KG1 (cell line): ENCODE measurements around the gene TGIF2.
A peak's percentile ranks its signal among the peaks of the same experiment; 100 is the strongest.

Source experiments
- DNase-seq: peaks from one replicate; lab custom pipeline; 2025; lab: John Stamatoyannopoulos, UW

TGIF2 gene

GRCh38 chr20:36573103-36573797 lies at the start of gene TGIF2:
TSS of gene TGIF2 (plus strand) at chr20:36573597. CDS start at chr20:36578775, 5,178 bp downstream.
- DNase-seq = peak; percentile 76

GRCh38 chr20:36525620-36526365 lies 47.6 kb upstream of the TGIF2 start:
- DNase-seq = no peak

- no peak for DNase-seq
These were observed 46.8 kb upstream of the TGIF2 start for GRCh38 chr20:36526521-36527011.

- no peak for DNase-seq
These were observed 45.9 kb upstream of the TGIF2 start for GRCh38 chr20:36527331-36528125.

GRCh38 chr20:36528176-36528874 lies 45.1 kb upstream of the TGIF2 start:
- no peak for DNase-seq

- DNase-seq = no peak
These were observed 44.5 kb upstream of the TGIF2 start for GRCh38 chr20:36528875-36529417.

GRCh38 chr20:36532388-36532787 lies 41.0 kb upstream of the TGIF2 start:
- no peak for DNase-seq

- DNase-seq = no peak
These were observed 40.6 kb upstream of the TGIF2 start for GRCh38 chr20:36532822-36533221.

- DNase-seq = no peak
These were observed 35.2 kb upstream of the TGIF2 start for GRCh38 chr20:36538026-36538722.

- DNase-seq = no peak
These were observed 32.7 kb upstream of the TGIF2 start for GRCh38 chr20:36540551-36541211.

- no peak for DNase-seq
These were observed 32.1 kb upstream of the TGIF2 start, which contains the start of gene MYL9 for GRCh38 chr20:36541227-36541767. TSS of gene MYL9 (plus strand) at chr20:36541519. CDS start at chr20:36544885, 3,366 bp downstream.

GRCh38 chr20:36541768-36542488 lies 31.5 kb upstream of the TGIF2 start:
- no peak for DNase-seq

- no peak for DNase-seq
These were observed 30.7 kb upstream of the TGIF2 start for GRCh38 chr20:36542516-36543183.

GRCh38 chr20:36543184-36544133 lies 29.9 kb upstream of the TGIF2 start:
- DNase-seq = no peak

GRCh38 chr20:36544134-36545018 lies 29.0 kb upstream of the TGIF2 start:
- no peak for DNase-seq

GRCh38 chr20:36546111-36546736 lies 27.2 kb upstream of the TGIF2 start:
- DNase-seq = no peak
